ENCODE results near the gene RNF115. TPM values are rescaled to one million over a fixed set of nuclear protein-coding genes. Genes with fewer than 3 reads are reported as not detected.

The RNF115 gene
- total RNA-seq, 1 experiment from 2014 or later = 11.0 TPM

DNA sequence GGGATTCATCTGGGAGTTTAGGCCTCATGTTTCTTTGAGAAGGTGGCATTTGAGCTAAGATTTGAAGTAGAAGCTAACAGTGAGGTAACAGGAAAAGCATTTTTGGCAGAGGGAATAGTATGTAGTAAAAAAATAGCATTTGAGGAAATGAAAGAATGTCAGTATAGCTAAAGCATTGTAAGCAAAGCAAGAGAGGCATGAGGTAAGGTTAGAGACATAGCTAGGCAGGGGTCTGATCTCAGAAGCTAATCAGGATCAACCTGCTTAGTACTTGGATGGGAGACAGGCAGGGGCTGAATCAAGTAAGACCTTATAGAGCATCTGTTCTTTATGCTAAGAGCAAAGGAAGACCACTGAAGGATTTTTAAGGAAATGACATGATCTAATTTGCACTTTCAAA is 4.1 kb upstream of the RNF115 start:
- H3K27ac Mint-ChIP-seq = no peak overlapping the region; a peak in 1 of 7 replicates
- Histone ChIP-seq H2AFZ (ENCODE audit: low read length) (no peak overlapping the region), H3K27me3 (ENCODE audit: insufficient read depth, low read length) (no peaks in the 10 kb centered on the region), H2BK12ac (ENCODE audit: insufficient read length, low read depth, low read length) (no peak overlapping the region), H2AK5ac (ENCODE audit: insufficient read length, low read length) (no peak overlapping the region), H3K56ac (ENCODE audit: insufficient read length, low read depth, low read length) (no peak overlapping the region), H2BK20ac (ENCODE audit: low read depth, low read length, poor library complexity, severe bottlenecking) (no peak overlapping the region), H3K4ac (ENCODE audit: low read depth, low read length) (no peak overlapping the region), H4K20me1 (ENCODE audit: control insufficient read depth, insufficient read depth, insufficient read length) (no peaks in the 10 kb centered on the region), H4K5ac (ENCODE audit: insufficient read length, low read depth, low read length) (no peak overlapping the region), H4K8ac (replicated peaks; ENCODE audit: insufficient read length, low read depth, low read length) (no peak overlapping the region), H3K23me2 (ENCODE audit: insufficient read length, low read depth, low read length, poor library complexity, severe bottlenecking) (peaks cover 7% of the 10 kb centered on the region), H3K18ac (ENCODE audit: insufficient read length, low read depth, low read length) (no peak overlapping the region), H3K23ac (ENCODE audit: insufficient read length, low read depth, low read length) (no peak overlapping the region), H3K4me2 (ENCODE audit: insufficient read depth, insufficient read length, low read length) (no peak overlapping the region), H3T11ph (ENCODE audit: low read length) (no peak overlapping the region), H2BK15ac (ENCODE audit: low read depth, low read length) (no peak overlapping the region), H3K79me1 (ENCODE audit: insufficient read depth, low read depth, low read length, poor library complexity, severe bottlenecking) (peaks cover 3% of the 10 kb centered on the region), H3K9me3 (ENCODE audit: control insufficient read depth, low read depth, low read length) (no peaks in the 10 kb centered on the region), H2BK120ac (ENCODE audit: low read depth, low read length, poor library complexity, severe bottlenecking) (no peak overlapping the region), H3K9ac (ENCODE audit: extremely low read depth, insufficient read length, low read length) (no peak overlapping the region), H3K79me2 (ENCODE audit: insufficient read depth, low read length) (peaks cover 3% of the 10 kb centered on the region; the same call in 1 of the 2 replicates), H4K91ac (ENCODE audit: insufficient read length, low read depth, low read length) (no peak overlapping the region), H3K27ac (ENCODE audit: insufficient read length, low read depth, low read length) (no peak overlapping the region), H3K4me1 (ENCODE audit: insufficient read depth, low read length) (no peaks in the 10 kb centered on the region), H3K14ac (ENCODE audit: insufficient read depth, low read length) (no peak overlapping the region), H2BK5ac (ENCODE audit: insufficient read length, low read length) (no peak overlapping the region)
- DNase-seq = no peak
- peaks cover 37 to 68% (median 66%) of the 10 kb centered on the region in 3 experiments for H3K36me3 Mint-ChIP-seq (ENCODE audit: insufficient read depth in 1 of 3, low read depth in 3 of 3)
- peaks cover 3% of the 10 kb centered on the region; the same call in 1 of the 2 replicates for H3K27me3 Mint-ChIP-seq (ENCODE audit: low read depth)
- H3K4me1 Mint-ChIP-seq = peaks cover 7% of the 10 kb centered on the region in 2 experiments; a peak in 3 of 4 replicates
- no peak overlapping the region for H3K4me3 Mint-ChIP-seq
- TF ChIP-seq, protein P1, sequence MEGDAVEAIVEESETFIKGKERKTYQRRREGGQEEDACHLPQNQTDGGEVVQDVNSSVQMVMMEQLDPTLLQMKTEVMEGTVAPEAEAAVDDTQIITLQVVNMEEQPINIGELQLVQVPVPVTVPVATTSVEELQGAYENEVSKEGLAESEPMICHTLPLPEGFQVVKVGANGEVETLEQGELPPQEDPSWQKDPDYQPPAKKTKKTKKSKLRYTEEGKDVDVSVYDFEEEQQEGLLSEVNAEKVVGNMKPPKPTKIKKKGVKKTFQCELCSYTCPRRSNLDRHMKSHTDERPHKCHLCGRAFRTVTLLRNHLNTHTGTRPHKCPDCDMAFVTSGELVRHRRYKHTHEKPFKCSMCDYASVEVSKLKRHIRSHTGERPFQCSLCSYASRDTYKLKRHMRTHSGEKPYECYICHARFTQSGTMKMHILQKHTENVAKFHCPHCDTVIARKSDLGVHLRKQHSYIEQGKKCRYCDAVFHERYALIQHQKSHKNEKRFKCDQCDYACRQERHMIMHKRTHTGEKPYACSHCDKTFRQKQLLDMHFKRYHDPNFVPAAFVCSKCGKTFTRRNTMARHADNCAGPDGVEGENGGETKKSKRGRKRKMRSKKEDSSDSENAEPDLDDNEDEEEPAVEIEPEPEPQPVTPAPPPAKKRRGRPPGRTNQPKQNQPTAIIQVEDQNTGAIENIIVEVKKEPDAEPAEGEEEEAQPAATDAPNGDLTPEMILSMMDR (conservative IDR thresholded peaks at IDR 0.05) = no peak
- H3K9me3 Mint-ChIP-seq = no peaks in the 10 kb centered on the region; a peak in 1 of 5 replicates
